GM18505 (cell line): ENCODE results near the gene ASTN2.

Experiments
- ATAC-seq: cut with Tn5 transposase; IDR thresholded peaks from one replicate; pipeline ENCODE4 v1.9.1; 2021; ENCODE audit not compliant: unreplicated experiment
- POLR2A ChIP-seq: IDR thresholded peaks from 4 replicates; pipeline ENCODE4 v1.6.1; 2011; ENCODE audit warnings: borderline replicate concordance; ENCODE audit not compliant: insufficient read depth, insufficient read length; ENCODE audit errors: extremely low read depth

ASTN2 gene

GRCh38 chr9:116632990-116633838 is 781.6 kb downstream of the ASTN2 start:
- TF ChIP-seq POLR2A: no peak
- no peak for ATAC-seq

GRCh38 chr9:116629634-116630033 is 785.2 kb downstream of the ASTN2 start:
- no peak for TF ChIP-seq POLR2A
- ATAC-seq: no peak

- no peak for TF ChIP-seq POLR2A
- ATAC-seq: no peak
Measured at GRCh38 chr9:116628716-116629115, 786.1 kb downstream of the ASTN2 start.

GRCh38 chr9:116627433-116627832 is 787.4 kb downstream of the ASTN2 start:
- no peak for ATAC-seq
- TF ChIP-seq POLR2A: no peak

- ATAC-seq: no peak
- TF ChIP-seq POLR2A: no peak
Measured at GRCh38 chr9:116626762-116627161, 788.1 kb downstream of the ASTN2 start.

GRCh38 chr9:116623715-116624114 is 791.1 kb downstream of the ASTN2 start:
- TF ChIP-seq POLR2A: no peak
- no peak for ATAC-seq

- no peak for ATAC-seq
- no peak for TF ChIP-seq POLR2A
Measured at GRCh38 chr9:116617389-116617788, 797.5 kb downstream of the ASTN2 start.

- TF ChIP-seq POLR2A: no peak
Measured at GRCh38 chr9:116616304-116616914, 798.4 kb downstream of the ASTN2 start.

GRCh38 chr9:116608064-116608463 is 806.8 kb downstream of the ASTN2 start:
- no peak for ATAC-seq
- TF ChIP-seq POLR2A: no peak

More at GRCh38 chr9:116616304-116616914, 798.4 kb downstream of the ASTN2 start:
- no peak for ATAC-seq

GRCh38 chr9:116605904-116606341 is 808.9 kb downstream of the ASTN2 start:
- no peak for TF ChIP-seq POLR2A
- no peak for ATAC-seq

- no peak for TF ChIP-seq POLR2A
Measured at GRCh38 chr9:116605060-116605459, 809.8 kb downstream of the ASTN2 start.

GRCh38 chr9:116604251-116604650 is 810.6 kb downstream of the ASTN2 start:
- no peak for ATAC-seq
- no peak for TF ChIP-seq POLR2A

More at GRCh38 chr9:116605060-116605459, 809.8 kb downstream of the ASTN2 start:
- no peak for ATAC-seq

- TF ChIP-seq POLR2A: no peak
- no peak for ATAC-seq
Measured at GRCh38 chr9:116599342-116599884, 815.4 kb downstream of the ASTN2 start.

- TF ChIP-seq POLR2A: no peak
- no peak for ATAC-seq
Measured at GRCh38 chr9:116596646-116597045, 818.2 kb downstream of the ASTN2 start.
